CD14-positive monocyte (primary cell): ENCODE data around the gene AANAT. TPM values are rescaled to one million over a fixed set of nuclear protein-coding genes. Genes with fewer than 3 reads are reported as not detected.

ENCODE experiments used
- DNase-seq, 3 donors: peaks; one replicate each; pipeline ENCODE4 v3.0.0-alpha.2; 2011 to 2022
- H2AFZ ChIP-seq: 2 replicates; pipeline ENCODE4 v1.6.0; 2012; ENCODE audit warnings: mild to moderate bottlenecking, low read depth, low read length, inconsistent platforms; ENCODE audit not compliant: insufficient read depth, poor library complexity, severe bottlenecking
- H3K27ac ChIP-seq, 2 donors: 1 replicate in 1 of 2; 2 replicates in 1 of 2; pipeline ENCODE4 v1.5.1; 2012 to 2013; ENCODE audit warnings: low read length in 2 of 2, control low read depth in 1 of 2, inconsistent platforms in 1 of 2, low read depth in 1 of 2, mild to moderate bottlenecking in 1 of 2
- H3K27me3 ChIP-seq, 2 donors: one replicate each; pipeline versions ENCODE4 v1.6.0 to v1.6.1; 2011 to 2013; ENCODE audit warnings: low read length in 2 of 2; ENCODE audit not compliant: control insufficient read depth in 2 of 2, insufficient read depth in 2 of 2
- H3K36me3 ChIP-seq, 2 donors: replicated peaks in 1 of 2; 1 replicate in 1 of 2; 2 replicates in 1 of 2; pipeline versions ENCODE4 v1.5.1 to v1.6.1; 2012 to 2013; ENCODE audit warnings: low read length in 2 of 2, control low read depth in 1 of 2, inconsistent platforms in 1 of 2, mild to moderate bottlenecking in 1 of 2; ENCODE audit not compliant: insufficient read depth in 2 of 2, control insufficient read depth in 1 of 2
- H3K4me1 ChIP-seq, 2 donors: 1 replicate in 1 of 2; 2 replicates in 1 of 2; pipeline versions ENCODE4 v1.5.1 to v1.6.1; 2012 to 2013; ENCODE audit warnings: low read length in 2 of 2, control low read depth in 1 of 2, inconsistent platforms in 1 of 2, mild to moderate bottlenecking in 1 of 2, moderate library complexity in 1 of 2; ENCODE audit not compliant: insufficient read depth in 2 of 2, control insufficient read depth in 1 of 2
- H3K4me2 ChIP-seq: replicated peaks from 2 replicates; pipeline ENCODE3; 2012; ENCODE audit warnings: low read length, moderate library complexity, mild to moderate bottlenecking; ENCODE audit not compliant: poor library complexity, severe bottlenecking; ENCODE audit errors: extremely low read depth
- H3K4me3 ChIP-seq, 3 experiments: fragments of 200-600 bp in 1 of 3; sonication (generic) in 1 of 3; replicated peaks in 1 of 3; 1 replicate in 2 of 3; 2 replicates in 1 of 3; pipeline ENCODE4 v1.5.1; 2011 to 2013; ENCODE audit warnings: low read length in 3 of 3, mild to moderate bottlenecking in 3 of 3, control low read depth in 2 of 3, low read depth in 2 of 3, inconsistent platforms in 1 of 3, moderate library complexity in 1 of 3
- H3K79me2 ChIP-seq: 2 replicates; pipeline ENCODE4 v1.6.0; 2012; ENCODE audit warnings: mild to moderate bottlenecking, control low read depth, inconsistent platforms, low read length, moderate library complexity; ENCODE audit not compliant: insufficient read depth
- H3K9ac ChIP-seq: 2 replicates; pipeline ENCODE4 v1.6.0; 2017; ENCODE audit warnings: low read length, mild to moderate bottlenecking; ENCODE audit not compliant: insufficient read depth, poor library complexity, severe bottlenecking
- H3K9me3 ChIP-seq, 2 donors: replicated peaks in 1 of 2; 1 replicate in 1 of 2; 2 replicates in 1 of 2; pipeline versions ENCODE4 v1.5.1 to v1.6.1; 2012 to 2013; ENCODE audit warnings: low read length in 2 of 2, control low read depth in 1 of 2; ENCODE audit not compliant: control insufficient read depth in 1 of 2, insufficient read depth in 1 of 2
- H4K20me1 ChIP-seq: 2 replicates; pipeline ENCODE4 v1.6.0; 2012; ENCODE audit warnings: mild to moderate bottlenecking, low read length, control low read depth, moderate library complexity; ENCODE audit not compliant: insufficient read depth
- H3K27ac Mint-ChIP-seq, 7 donors: one replicate each; pipeline ENCODE4 v1.8.0; 2020; ENCODE audit warnings: mild to moderate bottlenecking in 7 of 7, mixed read lengths in 7 of 7, moderate library complexity in 6 of 7, inconsistent platforms in 2 of 7
- H3K27me3 Mint-ChIP-seq, 3 donors: one replicate each; pipeline ENCODE4 v1.8.0; 2021 to 2022; ENCODE audit warnings: low read depth in 3 of 3, mild to moderate bottlenecking in 3 of 3, mixed read lengths in 3 of 3, moderate library complexity in 3 of 3, inconsistent platforms in 1 of 3
- H3K36me3 Mint-ChIP-seq, 2 donors: one replicate each; pipeline ENCODE4 v1.8.0; 2020; ENCODE audit warnings: mixed read lengths in 2 of 2, inconsistent platforms in 1 of 2, mild to moderate bottlenecking in 1 of 2
- H3K4me1 Mint-ChIP-seq: one replicate; pipeline ENCODE4 v1.8.0; 2020; ENCODE audit warnings: mild to moderate bottlenecking, mixed read lengths
- H3K4me3 Mint-ChIP-seq, 2 donors: one replicate each; pipeline ENCODE4 v1.8.0; 2020; ENCODE audit warnings: mild to moderate bottlenecking in 2 of 2, mixed read lengths in 2 of 2, moderate library complexity in 1 of 2
- H3K9me3 Mint-ChIP-seq, 7 donors: one replicate each; pipeline ENCODE4 v1.8.0; 2020 to 2022; ENCODE audit warnings: mixed read lengths in 7 of 7, mild to moderate bottlenecking in 6 of 7, moderate library complexity in 6 of 7, inconsistent platforms in 2 of 7
- CTCF ChIP-seq: fragments of 200-600 bp; IDR thresholded peaks from one replicate; pipeline ENCODE4 v1.8.0; 2022; ENCODE audit warnings: antibody characterized with exemption, mild to moderate bottlenecking
- WGBS: methylation state at CpG from one replicate; pipeline ENCODE4 v1.1.5; 2013; ENCODE audit warnings: missing lambda C conversion rate; ENCODE audit not compliant: insufficient coverage; 5-methylcytosine and 5-hydroxymethylcytosine counted together
- intact Hi-C, 2 donors: fragments of 100-400 bp; cut with micrococcal nuclease; formaldehyde crosslinking; loops; one replicate each; pipeline versions ENCODE4 v1.15.0 to v1.15.1; 2023
- polyA plus RNA-seq, 3 donors: library from polyadenylated mRNA; depleted of rRNA in 1 of 3; unstranded in 2 of 3; stranded (reverse) in 1 of 3; fragments of 300-500 nt in 2 of 3; fragments of >200 nt in 1 of 3; fragmentation: Illumina TruSeq in 2 of 3; gene quantifications; 1 replicate in 2 of 3; 2 replicates in 1 of 3; pipeline ENCODE4 v1.2.3, GENCODE V29; 2012 to 2021

AANAT gene
- polyA plus RNA-seq, 3 donors, result not detected

- DNase-seq, result no peak
- peaks cover 85 to 97% of the 10 kb centered on the region in 2 donors for H3K36me3 Mint-ChIP-seq
- H3K27me3 Mint-ChIP-seq, result peaks cover 0 to 4% (median 0%) of the 10 kb centered on the region in 3 donors
- H3K9ac ChIP-seq, result no peak overlapping the region
- H3K79me2 ChIP-seq, result no peaks in the 10 kb centered on the region
- no peak overlapping the region for H2AFZ ChIP-seq
- WGBS, result 100% methylated on average over 4 of the region's 6 CpGs
- peak overlapping the region in 2 of 7 donors; percentile 6 to 26 for H3K27ac Mint-ChIP-seq
- intact Hi-C loops, result no loop called here
- peaks cover 10 to 11% of the 10 kb centered on the region in 2 donors for H3K4me1 ChIP-seq
- no peaks in the 10 kb centered on the region for H3K9me3 Mint-ChIP-seq
- H3K9me3 ChIP-seq, result no peaks in the 10 kb centered on the region
- H3K36me3 ChIP-seq, result peaks cover 92 to 95% of the 10 kb centered on the region in 2 donors
- no peak for TF ChIP-seq CTCF
- peaks cover 12% of the 10 kb centered on the region for H4K20me1 ChIP-seq
- H3K4me1 Mint-ChIP-seq, result peaks cover 8% of the 10 kb centered on the region
- H3K4me3 ChIP-seq, result no peak overlapping the region
- H3K27ac ChIP-seq, result no peak overlapping the region
- no peaks in the 10 kb centered on the region for H3K27me3 ChIP-seq
- H3K4me3 Mint-ChIP-seq, result no peak overlapping the region
- no peak overlapping the region for H3K4me2 ChIP-seq
Observed at GRCh38 chr17:76475302-76475701, 7.9 kb downstream of the AANAT start.

DNA sequence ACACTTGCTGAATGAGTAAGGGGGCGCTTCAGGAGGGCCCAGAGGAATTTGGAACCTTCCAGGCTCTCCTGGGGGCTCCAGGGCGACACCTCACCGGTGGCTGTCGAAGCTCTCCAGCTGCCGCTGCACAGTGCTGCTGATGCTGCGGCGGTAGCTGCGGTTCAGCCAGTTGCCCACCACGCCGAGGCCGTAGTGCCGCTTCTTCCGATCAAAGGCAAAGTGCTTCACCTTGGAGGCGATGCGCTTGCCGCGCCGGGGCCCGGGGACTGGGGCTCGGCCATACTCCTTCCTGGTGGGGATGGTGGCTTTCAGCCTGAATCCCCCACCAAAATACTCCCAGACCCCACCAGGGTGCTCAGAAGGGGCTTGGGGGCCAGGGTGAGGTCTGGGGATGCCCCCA, 9.3 kb downstream of the AANAT start:
- Histone ChIP-seq H3K36me3 (peaks cover 77 to 90% of the 10 kb centered on the region in 2 donors), H3K4me3 (no peak overlapping the region), H3K79me2 (peaks cover 3% of the 10 kb centered on the region), H3K9me3 (no peaks in the 10 kb centered on the region), H3K4me2 (no peak overlapping the region), H3K4me1 (peaks cover 24 to 25% of the 10 kb centered on the region in 2 donors), H3K9ac (no peak overlapping the region), H4K20me1 (peaks cover 7% of the 10 kb centered on the region), H2AFZ (no peak overlapping the region), H3K27me3 (no peaks in the 10 kb centered on the region), H3K27ac (no peak overlapping the region)
- Mint-ChIP-seq H3K27me3 (peaks cover 0 to 7% (median 0%) of the 10 kb centered on the region in 3 donors), H3K27ac (peak overlapping the region in 2 of 7 donors; percentile 23 to 52), H3K36me3 (peaks cover 81 to 95% of the 10 kb centered on the region in 2 donors), H3K4me3 (no peak overlapping the region), H3K4me1 (peaks cover 22% of the 10 kb centered on the region), H3K9me3 (peaks cover 0 to 2% (median 0%) of the 10 kb centered on the region in 7 donors)
- WGBS, result 97% methylated on average over 13 of the region's 20 CpGs
- no peak for TF ChIP-seq CTCF
- no peak for DNase-seq
- intact Hi-C loops, result no loop called here
